ENCODE measurements around the gene WNT1. TPM values are rescaled to one million over a fixed set of nuclear protein-coding genes. Genes with fewer than 3 reads are reported as not detected.

WNT1 gene
- total RNA-seq, 1 donor from 2014 or later, result not detected

DNA sequence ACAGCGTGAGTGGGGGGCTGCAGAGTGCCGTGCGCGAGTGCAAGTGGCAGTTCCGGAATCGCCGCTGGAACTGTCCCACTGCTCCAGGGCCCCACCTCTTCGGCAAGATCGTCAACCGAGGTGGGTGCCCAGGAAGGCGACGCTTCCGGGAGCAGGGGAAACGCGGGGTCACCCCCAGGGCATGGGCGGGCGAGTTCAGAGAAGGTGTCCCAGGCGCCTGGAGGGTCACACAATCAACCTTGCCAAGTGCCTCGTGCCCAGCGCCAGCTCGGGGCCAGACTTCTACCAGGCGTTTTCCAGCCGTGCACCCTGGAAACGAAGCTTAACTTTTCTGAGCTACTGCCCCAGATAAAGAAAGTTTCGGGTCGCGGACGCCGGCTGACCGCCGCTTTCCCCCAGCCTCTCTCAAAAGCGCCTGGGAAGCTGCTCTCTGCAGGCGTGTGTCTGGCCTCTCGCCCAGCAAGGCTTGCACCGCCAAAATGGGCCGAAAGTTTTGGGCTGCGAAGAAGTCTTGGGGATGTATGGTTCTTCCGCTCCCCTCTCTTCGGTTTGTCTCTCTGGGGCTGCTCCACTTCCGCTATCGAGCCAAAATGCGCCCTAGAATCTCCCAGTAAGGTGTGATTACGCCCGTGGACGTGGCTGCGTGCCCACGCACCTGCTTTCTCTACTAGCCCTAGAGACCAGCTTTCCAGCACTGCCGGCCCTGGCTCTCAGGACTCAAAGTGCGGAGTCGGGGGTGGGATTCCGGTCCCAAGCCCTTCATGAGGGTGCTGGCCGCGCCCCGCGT is 1.7 kb downstream of the WNT1 start:
- TF ChIP-seq, protein P1, sequence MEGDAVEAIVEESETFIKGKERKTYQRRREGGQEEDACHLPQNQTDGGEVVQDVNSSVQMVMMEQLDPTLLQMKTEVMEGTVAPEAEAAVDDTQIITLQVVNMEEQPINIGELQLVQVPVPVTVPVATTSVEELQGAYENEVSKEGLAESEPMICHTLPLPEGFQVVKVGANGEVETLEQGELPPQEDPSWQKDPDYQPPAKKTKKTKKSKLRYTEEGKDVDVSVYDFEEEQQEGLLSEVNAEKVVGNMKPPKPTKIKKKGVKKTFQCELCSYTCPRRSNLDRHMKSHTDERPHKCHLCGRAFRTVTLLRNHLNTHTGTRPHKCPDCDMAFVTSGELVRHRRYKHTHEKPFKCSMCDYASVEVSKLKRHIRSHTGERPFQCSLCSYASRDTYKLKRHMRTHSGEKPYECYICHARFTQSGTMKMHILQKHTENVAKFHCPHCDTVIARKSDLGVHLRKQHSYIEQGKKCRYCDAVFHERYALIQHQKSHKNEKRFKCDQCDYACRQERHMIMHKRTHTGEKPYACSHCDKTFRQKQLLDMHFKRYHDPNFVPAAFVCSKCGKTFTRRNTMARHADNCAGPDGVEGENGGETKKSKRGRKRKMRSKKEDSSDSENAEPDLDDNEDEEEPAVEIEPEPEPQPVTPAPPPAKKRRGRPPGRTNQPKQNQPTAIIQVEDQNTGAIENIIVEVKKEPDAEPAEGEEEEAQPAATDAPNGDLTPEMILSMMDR (IDR thresholded peaks at IDR 0.05; ENCODE audit: unreplicated experiment), result no peak
- Mint-ChIP-seq H3K27ac (no peak overlapping the region), H3K27me3 (ENCODE audit: low read depth) (peaks cover 97% of the 10 kb centered on the region), H3K36me3 (no peaks in the 10 kb centered on the region), H3K9me3 (no peaks in the 10 kb centered on the region), H3K4me3 (peak overlapping the region; percentile 43), H3K4me1 (peaks cover 37% of the 10 kb centered on the region)
- DNase-seq (ENCODE audit: low spot score in 2 of 2, unreplicated experiment in 2 of 2), result no peak

DNA sequence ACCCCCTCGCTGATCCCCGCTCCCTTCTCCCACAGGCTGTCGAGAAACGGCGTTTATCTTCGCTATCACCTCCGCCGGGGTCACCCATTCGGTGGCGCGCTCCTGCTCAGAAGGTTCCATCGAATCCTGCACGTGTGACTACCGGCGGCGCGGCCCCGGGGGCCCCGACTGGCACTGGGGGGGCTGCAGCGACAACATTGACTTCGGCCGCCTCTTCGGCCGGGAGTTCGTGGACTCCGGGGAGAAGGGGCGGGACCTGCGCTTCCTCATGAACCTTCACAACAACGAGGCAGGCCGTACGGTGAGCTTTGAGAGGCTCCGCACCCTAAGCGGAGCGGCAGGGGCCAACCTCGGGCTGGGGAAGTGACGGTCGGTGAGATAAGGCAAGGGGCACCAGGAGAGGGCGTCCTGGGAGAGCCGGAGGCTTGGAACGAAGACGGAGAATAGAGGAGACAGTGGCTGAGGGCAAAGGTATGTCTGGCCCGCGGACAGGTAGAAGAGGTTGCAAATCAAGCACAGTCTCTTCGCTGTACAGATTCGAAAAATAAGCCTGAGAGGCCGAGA is 2.3 kb downstream of the WNT1 start:
- TF ChIP-seq, protein P1 (IDR thresholded peaks at IDR 0.05; ENCODE audit: unreplicated experiment), result no peak
- H3K4me1 Mint-ChIP-seq, result peaks cover 37% of the 10 kb centered on the region
- no peaks in the 10 kb centered on the region for H3K36me3 Mint-ChIP-seq
- H3K9me3 Mint-ChIP-seq, result no peaks in the 10 kb centered on the region
- peaks cover 97% of the 10 kb centered on the region for H3K27me3 Mint-ChIP-seq (ENCODE audit: low read depth)
- H3K27ac Mint-ChIP-seq, result no peak overlapping the region
- no peak for DNase-seq (ENCODE audit: low spot score in 2 of 2, unreplicated experiment in 2 of 2)
- peak overlapping the region; percentile 53 for H3K4me3 Mint-ChIP-seq

DNA sequence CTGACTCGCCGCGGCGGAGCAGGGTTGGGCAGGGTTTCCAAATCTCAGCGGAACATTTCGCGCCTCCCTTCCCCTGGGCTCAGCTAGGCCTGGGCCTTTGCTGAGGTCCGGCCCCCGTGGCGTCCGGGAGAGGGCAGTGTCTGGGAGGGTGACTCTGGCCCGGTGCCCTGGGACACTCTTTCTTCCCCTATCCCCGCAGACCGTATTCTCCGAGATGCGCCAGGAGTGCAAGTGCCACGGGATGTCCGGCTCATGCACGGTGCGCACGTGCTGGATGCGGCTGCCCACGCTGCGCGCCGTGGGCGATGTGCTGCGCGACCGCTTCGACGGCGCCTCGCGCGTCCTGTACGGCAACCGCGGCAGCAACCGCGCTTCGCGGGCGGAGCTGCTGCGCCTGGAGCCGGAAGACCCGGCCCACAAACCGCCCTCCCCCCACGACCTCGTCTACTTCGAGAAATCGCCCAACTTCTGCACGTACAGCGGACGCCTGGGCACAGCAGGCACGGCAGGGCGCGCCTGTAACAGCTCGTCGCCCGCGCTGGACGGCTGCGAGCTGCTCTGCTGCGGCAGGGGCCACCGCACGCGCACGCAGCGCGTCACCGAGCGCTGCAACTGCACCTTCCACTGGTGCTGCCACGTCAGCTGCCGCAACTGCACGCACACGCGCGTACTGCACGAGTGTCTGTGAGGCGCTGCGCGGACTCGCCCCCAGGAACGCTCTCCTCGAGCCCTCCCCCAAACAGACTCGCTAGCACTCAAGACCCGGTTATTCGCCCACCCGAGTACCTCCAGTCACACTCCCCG is 3.0 kb downstream of the WNT1 start:
- H3K27ac Mint-ChIP-seq, result no peak overlapping the region
- DNase-seq (ENCODE audit: low spot score in 2 of 2, unreplicated experiment in 2 of 2), result no peak
- H3K9me3 Mint-ChIP-seq, result no peaks in the 10 kb centered on the region
- peaks cover 97% of the 10 kb centered on the region for H3K27me3 Mint-ChIP-seq (ENCODE audit: low read depth)
- no peaks in the 10 kb centered on the region for H3K36me3 Mint-ChIP-seq
- H3K4me3 Mint-ChIP-seq, result peak overlapping the region; percentile 53
- TF ChIP-seq, protein P1 (IDR thresholded peaks at IDR 0.05; ENCODE audit: unreplicated experiment), result no peak
- peaks cover 37% of the 10 kb centered on the region for H3K4me1 Mint-ChIP-seq

DNA sequence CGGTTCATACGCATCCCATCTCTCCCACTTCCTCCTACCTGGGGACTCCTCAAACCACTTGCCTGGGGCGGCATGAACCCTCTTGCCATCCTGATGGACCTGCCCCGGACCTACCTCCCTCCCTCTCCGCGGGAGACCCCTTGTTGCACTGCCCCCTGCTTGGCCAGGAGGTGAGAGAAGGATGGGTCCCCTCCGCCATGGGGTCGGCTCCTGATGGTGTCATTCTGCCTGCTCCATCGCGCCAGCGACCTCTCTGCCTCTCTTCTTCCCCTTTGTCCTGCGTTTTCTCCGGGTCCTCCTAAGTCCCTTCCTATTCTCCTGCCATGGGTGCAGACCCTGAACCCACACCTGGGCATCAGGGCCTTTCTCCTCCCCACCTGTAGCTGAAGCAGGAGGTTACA is 3.6 kb downstream of the WNT1 start:
- H3K36me3 Mint-ChIP-seq, result no peaks in the 10 kb centered on the region
- no peaks in the 10 kb centered on the region for H3K9me3 Mint-ChIP-seq
- H3K27me3 Mint-ChIP-seq (ENCODE audit: low read depth), result peaks cover 95% of the 10 kb centered on the region
- H3K4me1 Mint-ChIP-seq, result peaks cover 37% of the 10 kb centered on the region
- H3K27ac Mint-ChIP-seq, result no peak overlapping the region
- peak overlapping the region; percentile 53 for H3K4me3 Mint-ChIP-seq
- TF ChIP-seq, protein P1 (IDR thresholded peaks at IDR 0.05; ENCODE audit: unreplicated experiment), result no peak
- no peak for DNase-seq (ENCODE audit: low spot score in 2 of 2, unreplicated experiment in 2 of 2)

GRCh38 chr12:48982397-48983080 is 4.4 kb downstream of the WNT1 start:
- Mint-ChIP-seq H3K4me3 (peak overlapping the region; percentile 53), H3K4me1 (peaks cover 36% of the 10 kb centered on the region), H3K27me3 (ENCODE audit: low read depth) (peaks cover 95% of the 10 kb centered on the region), H3K27ac (no peak overlapping the region), H3K36me3 (no peaks in the 10 kb centered on the region), H3K9me3 (no peaks in the 10 kb centered on the region)
- TF ChIP-seq, protein P1 (IDR thresholded peaks at IDR 0.05; ENCODE audit: unreplicated experiment), result no peak
- no peak for DNase-seq (ENCODE audit: low spot score in 2 of 2, unreplicated experiment in 2 of 2)

All from mesothelial cell of epicardium (in vitro differentiated cells).